OCI-LY7 (cell line): ENCODE results near the gene ACP1. TPM values are rescaled to one million over a fixed set of nuclear protein-coding genes. Genes with fewer than 3 reads are reported as not detected.

Source experiments
- BruUV-seq: library from RNA; stranded (reverse); fragments of 400-500 nt; replicated peaks from 2 replicates; lab custom pipeline; 2021; lab: Mats Ljungman, UMichigan
- CTCF ChIA-PET: fragments of 300-600 bp; sonication (Branson Sonifier 250); formaldehyde crosslinking; loops from one replicate; lab custom pipeline; 2022; ENCODE audit warnings: antibody characterized with exemption; ENCODE audit not compliant: unreplicated experiment; lab: Charles Lee
- POLR2A ChIA-PET: fragments of 300-600 bp; sonication (Branson Sonifier 250); formaldehyde crosslinking; loops from one replicate; lab custom pipeline; 2022; ENCODE audit warnings: antibody characterized with exemption; lab: Charles Lee
- DNase-seq: peaks from one replicate; pipeline ENCODE4 v3.0.0-alpha.2; 2015; ENCODE audit warnings: low spot score
- H2AFZ ChIP-seq: fragments of 200-600 bp; sonication (generic), shearing (Covaris generic); 2 replicates; pipeline ENCODE4 v1.6.1; 2014; ENCODE audit warnings: mild to moderate bottlenecking, antibody characterized with exemption, low read length, moderate library complexity
- H3K27ac ChIP-seq: fragments of 200-600 bp; sonication (generic); 2 replicates; pipeline ENCODE4 v1.5.1; 2014; ENCODE audit warnings: mixed run types, low read depth, mild to moderate bottlenecking, moderate library complexity, low read length, inconsistent platforms; ENCODE audit not compliant: poor library complexity, severe bottlenecking
- H3K36me3 ChIP-seq: fragments of 200-600 bp; sonication (generic); 2 replicates; pipeline ENCODE4 v1.6.1; 2014; ENCODE audit warnings: mild to moderate bottlenecking, antibody characterized with exemption, low read length, moderate library complexity, mixed read lengths; ENCODE audit not compliant: insufficient read depth
- H3K4me1 ChIP-seq: fragments of 200-600 bp; sonication (generic); 2 replicates; pipeline ENCODE4 v1.5.1; 2014; ENCODE audit warnings: mild to moderate bottlenecking, low read length; ENCODE audit not compliant: insufficient read depth, poor library complexity, severe bottlenecking
- H3K4me2 ChIP-seq: fragments of 200-600 bp; sonication (generic); 2 replicates; pipeline ENCODE4 v1.6.1; 2014; ENCODE audit warnings: mild to moderate bottlenecking, low read length
- H3K4me3 ChIP-seq: fragments of 200-600 bp; sonication (generic); 2 replicates; pipeline ENCODE4 v1.5.1; 2014; ENCODE audit warnings: mild to moderate bottlenecking, low read depth, low read length; ENCODE audit not compliant: poor library complexity, severe bottlenecking
- H3K79me2 ChIP-seq: fragments of 200-600 bp; sonication (generic); 2 replicates; pipeline ENCODE4 v1.6.1; 2016; ENCODE audit warnings: low read depth, mild to moderate bottlenecking, low read length, moderate library complexity, mixed read lengths; ENCODE audit not compliant: insufficient read depth
- H3K9me2 ChIP-seq: fragments of 200-600 bp; sonication (generic); 2 replicates; pipeline ENCODE4 v1.6.1; 2016; ENCODE audit warnings: mild to moderate bottlenecking, low read length, mixed read lengths; ENCODE audit not compliant: insufficient read depth
- H3K9me3 ChIP-seq: fragments of 200-600 bp; sonication (generic); 2 replicates; pipeline ENCODE4 v1.6.1; 2014; ENCODE audit warnings: mild to moderate bottlenecking, mixed run types, low read length, mixed read lengths
- H4K20me1 ChIP-seq: fragments of 200-600 bp; sonication (generic); 2 replicates; pipeline ENCODE4 v1.6.1; 2014; ENCODE audit warnings: mild to moderate bottlenecking, antibody characterized with exemption, low read length, moderate library complexity, mixed read lengths; ENCODE audit not compliant: insufficient read depth
- CTCF ChIP-seq: fragments of 200-600 bp; sonication (generic); conservative IDR thresholded peaks from 2 replicates; pipeline ENCODE4 v1.5.1; 2014; ENCODE audit warnings: mild to moderate bottlenecking, antibody characterized with exemption, low read length, moderate library complexity, mixed read lengths
- EZH2phosphoT487 ChIP-seq: fragments of 200-600 bp; sonication (generic); IDR thresholded peaks from 2 replicates; pipeline ENCODE4 v1.6.1; 2018; ENCODE audit warnings: low read depth, borderline replicate concordance, mild to moderate bottlenecking, mixed run types, antibody characterized with exemption, low read length, moderate library complexity, mixed read lengths
- intact Hi-C: fragments of 100-400 bp; cut with micrococcal nuclease; formaldehyde crosslinking; loops from one replicate; pipeline ENCODE4 v1.10.0; 2022; ENCODE audit not compliant: unreplicated experiment
- total RNA-seq, 2 experiments: library from RNA; depleted of rRNA in 1 of 2; stranded (reverse); fragments of >200 nt in 1 of 2; shearing (Covaris generic) in 1 of 2; gene quantifications; 2 replicates each; pipeline ENCODE4 v1.2.3, GENCODE V29; 2014 to 2022

ACP1 gene
- total RNA-seq, 2 experiments from 2014 or later: 99.0 to 124 TPM

- no peak overlapping the region for H3K4me3 ChIP-seq
- intact Hi-C loops: no loop called here
These were observed 55.8 kb downstream of the ACP1 start for GRCh38 chr2:320561-320960.

GRCh38 chr2:322326-322725 lies 57.6 kb downstream of the ACP1 start:
- H3K4me3 ChIP-seq: no peak overlapping the region
- POLR2A ChIA-PET: no interaction called here
- intact Hi-C loops: no loop called here

More at GRCh38 chr2:320561-320960, 55.8 kb downstream of the ACP1 start:
- CTCF ChIA-PET: no interaction called here
- Histone ChIP-seq H3K4me2 (no peak overlapping the region), H4K20me1 (no peaks in the 10 kb centered on the region), H3K9me2 (no peaks in the 10 kb centered on the region), H3K9me3 (no peaks in the 10 kb centered on the region), H3K27ac (no peak overlapping the region), H3K36me3 (no peaks in the 10 kb centered on the region), H3K4me1 (no peaks in the 10 kb centered on the region), H2AFZ (no peak overlapping the region), H3K79me2 (no peaks in the 10 kb centered on the region)
- POLR2A ChIA-PET: no interaction called here
- no TSS peak for BruUV-seq
- TF ChIP-seq EZH2phosphoT487: no peak
- TF ChIP-seq CTCF: no peak
- no peak for DNase-seq

More at GRCh38 chr2:322326-322725, 57.6 kb downstream of the ACP1 start:
- TF ChIP-seq EZH2phosphoT487: no peak
- TF ChIP-seq CTCF: no peak
- Histone ChIP-seq H3K36me3 (no peaks in the 10 kb centered on the region), H3K79me2 (no peaks in the 10 kb centered on the region), H3K4me2 (no peak overlapping the region), H3K4me1 (no peaks in the 10 kb centered on the region), H3K9me2 (no peaks in the 10 kb centered on the region), H3K9me3 (no peaks in the 10 kb centered on the region), H2AFZ (no peak overlapping the region), H4K20me1 (no peaks in the 10 kb centered on the region), H3K27ac (no peak overlapping the region)
- DNase-seq: no peak
- BruUV-seq: no TSS peak
- CTCF ChIA-PET: no interaction called here
